ENCODE measurements around the gene PMF1. TPM values are rescaled to one million over a fixed set of nuclear protein-coding genes. Genes with fewer than 3 reads are reported as not detected.

Gene PMF1
- total RNA-seq, 1 experiment from 2014 or later, result 127 TPM

DNA sequence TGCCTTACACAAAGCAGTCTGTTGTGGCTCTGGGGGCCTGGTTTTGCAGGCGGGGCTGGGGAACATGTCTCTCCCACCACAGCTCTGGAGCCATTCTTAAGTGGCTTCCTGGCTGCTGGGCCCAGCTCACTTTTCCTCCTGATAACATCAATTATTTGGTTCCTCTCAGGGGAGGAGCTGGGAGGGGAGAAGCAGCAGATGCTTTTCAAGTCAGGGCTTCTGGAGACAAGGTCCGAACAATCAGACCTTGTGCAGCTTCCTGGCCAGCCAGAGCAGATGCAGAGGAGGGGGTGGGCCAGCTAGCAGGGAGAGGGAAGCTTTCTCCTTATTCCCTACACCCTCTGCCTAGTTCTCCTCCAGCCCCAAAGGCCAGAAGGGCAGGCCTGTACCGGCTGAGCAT lies 38.7 kb downstream of the PMF1 start:
- in situ Hi-C loops (cut with HindIII; ENCODE audit: low sequenced_read_pairs), result no loop called here
- DNase-seq (ENCODE audit: low spot score), result no peak

DNA sequence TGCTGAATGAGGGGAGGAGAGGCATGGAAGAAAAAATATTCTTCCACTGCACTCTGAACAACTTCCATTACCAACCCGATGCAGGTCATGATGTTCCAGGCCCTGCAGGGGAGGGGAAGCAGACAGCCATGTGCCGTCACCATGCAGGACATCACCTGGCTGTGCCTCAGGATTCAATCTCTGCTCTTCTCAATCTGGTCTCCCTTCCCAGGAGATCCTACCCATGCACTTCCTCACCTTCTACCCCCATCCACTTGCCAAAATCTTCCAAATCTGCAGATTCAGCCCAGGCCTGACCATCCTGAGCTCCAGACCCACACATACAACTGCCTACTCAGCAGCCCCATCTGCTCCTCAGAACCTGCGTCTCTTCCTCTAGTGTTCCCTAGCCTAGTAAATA lies 40.8 kb downstream of the PMF1 start:
- DNase-seq (ENCODE audit: low spot score), result peak; percentile 66
- in situ Hi-C loops (cut with HindIII; ENCODE audit: low sequenced_read_pairs), result no loop called here

DNA sequence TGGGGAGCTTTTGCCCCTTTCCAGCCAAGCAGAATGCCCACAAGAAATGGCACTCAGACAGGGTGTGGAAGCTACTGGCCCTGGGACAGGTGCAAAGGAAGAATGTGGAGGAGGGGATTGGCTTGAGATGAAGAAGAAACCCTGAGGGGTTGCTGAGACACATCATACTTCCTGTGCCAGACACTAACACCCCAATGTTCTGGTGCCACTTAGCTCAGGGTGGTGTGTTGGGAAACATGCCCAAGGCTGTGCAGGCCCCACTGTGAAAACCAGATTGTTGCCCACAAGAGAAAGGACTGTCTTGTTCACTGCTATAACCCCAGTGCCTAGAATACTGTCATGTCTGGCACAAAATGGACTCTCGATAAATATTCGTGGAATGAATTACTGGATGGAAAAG lies 44.9 kb downstream of the PMF1 start:
- in situ Hi-C loops (cut with HindIII; ENCODE audit: low sequenced_read_pairs), result no loop called here
- DNase-seq (ENCODE audit: low spot score), result no peak

DNA sequence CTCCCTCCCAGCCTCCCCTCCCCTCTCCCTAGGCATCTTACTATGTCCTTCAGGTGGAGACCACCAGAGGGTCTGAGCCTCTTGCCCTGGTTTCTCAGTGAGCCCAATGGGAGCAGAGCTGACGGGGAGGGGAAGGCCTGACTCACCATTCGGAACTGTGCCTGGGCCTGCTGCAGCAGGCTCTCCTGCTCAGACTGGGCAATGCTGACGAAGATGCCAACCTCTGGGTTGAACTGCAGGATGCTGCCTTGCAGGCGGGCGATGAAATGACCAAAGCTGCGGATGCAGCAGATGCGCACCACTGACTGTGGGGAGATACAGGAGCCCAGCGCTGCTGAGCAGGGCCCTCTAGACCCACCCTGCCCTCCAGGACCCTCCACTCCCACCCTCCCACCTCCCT lies 46.1 kb downstream of the PMF1 start:
- DNase-seq (ENCODE audit: low spot score), result no peak
- in situ Hi-C loops (cut with HindIII; ENCODE audit: low sequenced_read_pairs), result no loop called here

DNA sequence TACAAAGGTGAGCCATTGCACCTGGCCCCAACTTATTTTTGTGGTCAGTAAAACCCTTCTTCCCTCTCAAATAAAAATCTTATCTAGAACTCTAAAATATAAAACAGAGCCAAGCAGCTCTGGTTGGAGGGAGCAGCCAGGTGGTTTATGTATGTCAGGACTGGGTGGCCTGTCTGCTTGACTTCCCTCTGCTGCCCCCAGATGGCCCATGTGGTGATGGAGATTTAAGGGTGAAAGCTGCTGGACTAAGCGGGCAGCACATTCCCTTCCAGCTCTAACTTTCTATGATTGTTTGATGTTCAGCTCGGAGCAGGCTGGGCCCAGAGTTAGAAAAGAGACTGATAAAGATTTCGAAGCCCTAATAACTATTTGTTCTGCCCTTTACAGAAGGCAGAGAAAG lies 47.0 kb downstream of the PMF1 start:
- no peak for DNase-seq (ENCODE audit: low spot score)
- in situ Hi-C loops (cut with HindIII; ENCODE audit: low sequenced_read_pairs), result no loop called here

GRCh38 chr1:156260896-156261295 lies 48.1 kb downstream of the PMF1 start:
- in situ Hi-C loops (cut with HindIII; ENCODE audit: low sequenced_read_pairs), result no loop called here
- no peak for DNase-seq (ENCODE audit: low spot score)

DNA sequence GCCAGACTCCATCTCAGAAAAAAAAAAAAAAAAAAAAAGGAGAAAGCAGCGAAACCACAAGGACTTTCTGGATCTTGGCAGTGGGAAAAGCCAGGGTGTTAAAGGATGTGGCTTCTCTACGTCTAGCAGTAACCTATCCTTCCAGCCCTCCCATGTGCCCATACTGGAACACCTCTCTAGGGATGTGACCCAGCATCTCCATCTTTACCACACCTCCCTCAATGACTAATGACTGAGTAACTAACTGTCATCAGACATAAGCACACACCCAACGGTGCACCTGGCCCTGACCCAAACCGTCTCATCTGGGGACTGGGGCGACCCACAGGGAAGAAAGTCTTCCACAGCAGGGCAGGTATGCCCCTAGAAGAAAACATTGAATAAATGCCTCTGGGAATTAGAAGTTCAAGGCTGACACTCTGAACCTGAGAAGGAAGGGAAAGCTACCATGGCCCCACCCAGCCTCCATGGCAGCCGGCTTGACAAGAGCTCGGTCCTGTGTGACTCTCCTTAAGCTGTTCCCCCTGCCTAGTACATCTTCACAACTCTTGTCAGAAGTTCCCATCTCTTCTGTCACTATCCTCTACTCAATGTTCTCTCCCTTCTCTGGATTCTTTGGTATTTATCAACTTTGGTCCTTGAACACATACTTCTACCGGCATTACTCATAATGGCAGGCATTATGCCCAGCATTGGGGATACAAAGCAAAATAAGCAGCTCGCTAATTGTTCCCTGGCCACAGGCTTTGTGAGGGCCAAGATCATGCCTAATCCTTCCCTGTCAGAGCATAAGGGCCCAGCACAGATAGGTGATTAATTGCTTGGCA lies 49.9 kb downstream of the PMF1 start:
- DNase-seq (ENCODE audit: low spot score), result no peak
- in situ Hi-C loops (cut with HindIII; ENCODE audit: low sequenced_read_pairs), result no loop called here

DNA sequence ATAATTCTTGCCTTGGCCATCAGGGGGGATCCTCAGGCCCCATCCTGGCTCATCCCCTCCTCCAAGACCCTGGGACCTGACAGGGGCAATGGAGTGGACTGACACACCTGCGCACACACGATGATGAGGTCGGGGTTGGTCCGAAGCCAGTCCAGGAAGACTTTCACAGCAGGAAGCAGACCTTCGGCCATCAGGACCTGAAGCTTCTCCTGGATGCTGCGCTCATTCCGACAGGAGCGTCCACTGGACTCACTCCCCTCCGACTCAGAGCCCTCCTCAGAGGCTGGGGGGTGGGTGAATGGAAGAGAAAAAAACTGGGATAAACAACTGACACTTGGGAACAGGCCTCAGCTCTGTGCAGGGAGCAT lies 50.5 kb downstream of the PMF1 start:
- DNase-seq (ENCODE audit: low spot score), result no peak

DNA sequence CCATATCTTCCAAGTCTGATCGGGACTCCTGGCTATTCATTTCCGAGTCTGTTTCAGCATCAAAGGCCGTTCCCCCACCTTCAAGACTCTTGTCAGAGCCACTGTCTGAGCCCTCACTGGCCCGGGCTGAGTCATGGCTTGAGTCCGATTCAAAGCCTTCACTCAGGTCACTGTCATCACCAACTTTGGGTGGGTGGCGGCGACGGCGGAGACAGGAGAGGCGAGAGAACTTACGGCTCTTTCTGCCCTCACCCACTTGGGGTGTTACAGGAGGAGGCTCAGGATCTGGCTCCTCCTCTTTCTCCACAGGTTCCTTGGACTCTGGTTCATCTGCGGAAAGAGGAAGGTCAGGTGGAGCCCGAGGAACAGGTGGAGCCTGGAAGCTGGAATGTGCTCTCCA lies 53.2 kb downstream of the PMF1 start:
- no peak for DNase-seq (ENCODE audit: low spot score)
- in situ Hi-C loops (cut with HindIII; ENCODE audit: low sequenced_read_pairs), result no loop called here

More for the DNA sequence above, 50.5 kb downstream of the PMF1 start:
- in situ Hi-C loops (cut with HindIII; ENCODE audit: low sequenced_read_pairs), result no loop called here

- no peak for DNase-seq (ENCODE audit: low spot score)
- in situ Hi-C loops (cut with HindIII; ENCODE audit: low sequenced_read_pairs), result no loop called here
These were observed 55.5 kb downstream of the PMF1 start for GRCh38 chr1:156268336-156268735.

- in situ Hi-C loops (cut with HindIII; ENCODE audit: low sequenced_read_pairs), result no loop called here
- no peak for DNase-seq (ENCODE audit: low spot score)
These were observed 57.5 kb downstream of the PMF1 start for GRCh38 chr1:156270314-156270713.

- DNase-seq (ENCODE audit: low spot score), result no peak
- in situ Hi-C loops (cut with HindIII; ENCODE audit: low sequenced_read_pairs), result no loop called here
These were observed 63.7 kb downstream of the PMF1 start for GRCh38 chr1:156276532-156276931.

DNA sequence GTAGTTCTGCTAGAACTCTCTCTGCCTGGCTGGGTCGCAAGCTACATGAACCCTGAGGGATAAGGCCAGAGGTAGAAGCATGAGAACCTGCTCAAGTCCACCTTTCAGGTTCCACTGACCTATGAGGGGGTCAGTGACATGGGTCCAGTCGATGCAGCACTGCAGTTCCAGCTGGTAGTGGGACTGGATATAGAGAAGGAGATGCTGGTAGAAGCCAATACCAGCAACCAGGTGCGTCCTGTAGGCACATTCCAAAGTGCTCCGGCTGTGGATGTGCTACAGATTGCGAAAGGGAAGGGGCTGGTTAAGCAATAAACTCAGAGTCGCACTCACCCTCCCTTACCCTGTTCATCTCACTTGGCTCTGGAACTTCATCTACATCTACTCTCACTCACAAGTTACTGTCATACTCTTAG lies 64.2 kb downstream of the PMF1 start:
- in situ Hi-C loops (cut with HindIII; ENCODE audit: low sequenced_read_pairs), result no loop called here

DNA sequence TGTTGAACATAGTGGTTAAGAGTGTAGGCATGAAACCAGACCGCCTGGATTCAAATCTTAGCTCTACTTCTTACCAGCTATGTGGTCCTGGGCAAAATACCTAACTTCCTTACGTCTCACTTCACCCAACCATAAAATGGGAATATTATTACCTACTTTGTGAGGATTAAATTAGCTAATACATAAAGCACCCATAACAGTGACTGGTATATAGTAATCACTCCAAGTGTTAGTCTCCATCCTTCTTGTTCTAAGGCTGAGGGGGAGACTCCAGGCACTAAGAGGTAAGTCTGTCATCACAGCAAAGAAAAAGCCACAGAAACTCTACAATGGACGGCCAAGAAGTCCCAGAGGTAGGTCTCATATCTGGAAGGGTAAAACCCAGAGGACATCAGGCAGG lies 67.0 kb downstream of the PMF1 start:
- no peak for DNase-seq (ENCODE audit: low spot score)
- in situ Hi-C loops (cut with HindIII; ENCODE audit: low sequenced_read_pairs), result no loop called here

More for the DNA sequence above, 64.2 kb downstream of the PMF1 start:
- DNase-seq (ENCODE audit: low spot score), result no peak

- in situ Hi-C loops (cut with HindIII; ENCODE audit: low sequenced_read_pairs), result no loop called here
- no peak for DNase-seq (ENCODE audit: low spot score)
These were observed 68.5 kb downstream of the PMF1 start for GRCh38 chr1:156281281-156281680.

- peak; percentile 52 for DNase-seq (ENCODE audit: low spot score)
- in situ Hi-C loops (cut with HindIII; ENCODE audit: low sequenced_read_pairs), result no loop called here
These were observed 69.1 kb downstream of the PMF1 start for GRCh38 chr1:156281693-156282478.

DNA sequence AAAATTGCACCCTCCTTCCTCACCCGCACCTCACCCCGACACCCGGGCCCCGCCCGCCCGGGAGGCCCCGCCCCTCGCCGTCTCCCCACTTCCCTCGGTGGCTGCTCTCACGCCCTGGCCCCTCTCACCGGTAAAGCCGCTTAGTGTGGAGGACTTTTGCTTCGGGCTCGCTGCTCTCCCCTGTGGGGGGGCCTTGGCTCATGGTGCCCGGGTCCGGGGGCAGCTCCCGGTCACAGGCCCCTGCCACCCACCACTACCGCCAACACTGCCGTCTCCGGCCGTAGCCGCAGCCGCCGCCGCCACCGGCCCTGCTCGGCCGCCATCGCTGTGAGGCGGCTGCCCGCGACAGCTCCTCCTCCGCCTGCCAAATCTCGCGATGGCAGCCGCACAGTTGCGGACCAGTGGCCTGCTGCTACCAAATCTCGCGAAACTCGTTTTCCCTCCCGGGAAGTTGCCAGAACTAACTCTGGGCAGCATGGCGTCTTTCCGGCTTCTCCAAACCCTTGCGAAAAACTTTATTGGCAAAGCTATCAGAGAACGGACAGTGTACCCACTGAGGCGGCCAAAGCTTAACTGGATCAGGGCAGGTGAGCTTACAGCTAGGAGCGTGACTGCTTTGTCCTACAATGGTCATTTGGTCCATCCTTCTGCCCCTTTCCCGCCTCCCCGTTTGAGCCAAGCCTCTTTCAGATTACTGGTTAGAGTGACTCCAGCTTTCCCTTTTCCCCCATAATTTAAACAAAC lies 69.8 kb downstream of the PMF1 start, which contains the start of gene SMG5:
Gene SMG5, minus strand, starts transcription at position 347 of the 744 bp plus-strand sequence. Its CDS starts 145 bp downstream, at position 202.
- peak; percentile 98 for DNase-seq (ENCODE audit: low spot score)
- in situ Hi-C loops (cut with HindIII; ENCODE audit: low sequenced_read_pairs), result no loop called here

DNA sequence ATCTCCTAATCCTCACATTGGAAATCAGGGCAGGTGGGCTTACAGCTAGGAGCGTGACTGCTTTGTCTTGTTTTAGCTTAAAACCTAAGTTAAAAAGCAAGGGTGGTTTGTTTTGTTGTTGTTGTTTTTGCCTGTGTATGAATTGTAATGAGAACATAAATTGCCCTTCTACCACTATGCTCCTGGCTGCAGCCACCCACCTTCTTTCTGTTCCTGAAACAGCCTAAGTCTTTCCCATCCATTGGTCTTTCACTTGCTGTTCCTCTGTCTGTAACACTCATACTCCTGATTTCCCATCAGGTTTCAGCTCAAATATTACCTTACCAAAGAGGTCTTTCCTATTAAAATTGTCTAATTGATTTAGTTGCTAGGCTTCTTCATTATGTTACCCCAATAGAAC lies 70.7 kb downstream of the PMF1 start:
- no peak for DNase-seq (ENCODE audit: low spot score)
- in situ Hi-C loops (cut with HindIII; ENCODE audit: low sequenced_read_pairs), result no loop called here

DNA sequence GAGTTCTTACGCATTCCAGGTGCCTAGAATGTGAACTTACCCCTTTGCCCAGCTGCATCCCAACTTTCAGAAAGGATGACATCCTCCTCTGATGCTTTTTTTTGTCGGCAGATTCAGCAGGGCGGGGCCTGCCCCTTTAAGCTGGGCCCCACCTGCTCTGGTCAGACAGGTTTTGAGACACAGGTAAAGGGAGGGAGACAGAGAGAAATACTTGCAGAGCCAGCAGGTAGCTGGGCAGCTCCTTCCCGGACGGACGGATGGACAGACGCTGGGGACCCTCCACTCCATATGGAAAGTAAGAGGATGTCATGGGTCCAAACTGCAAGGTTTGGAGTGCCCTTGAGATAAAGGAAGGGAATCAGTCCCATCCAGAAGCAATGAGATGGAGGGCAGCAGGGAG lies 71.3 kb downstream of the PMF1 start, which contains the start of gene TMEM79:
Gene TMEM79, plus strand, starts transcription at position 214 of the 400 bp plus-strand sequence. CDS start 902 bp downstream, outside the sequence.
- in situ Hi-C loops (cut with HindIII; ENCODE audit: low sequenced_read_pairs), result no loop called here
- DNase-seq (ENCODE audit: low spot score), result no peak

DNA sequence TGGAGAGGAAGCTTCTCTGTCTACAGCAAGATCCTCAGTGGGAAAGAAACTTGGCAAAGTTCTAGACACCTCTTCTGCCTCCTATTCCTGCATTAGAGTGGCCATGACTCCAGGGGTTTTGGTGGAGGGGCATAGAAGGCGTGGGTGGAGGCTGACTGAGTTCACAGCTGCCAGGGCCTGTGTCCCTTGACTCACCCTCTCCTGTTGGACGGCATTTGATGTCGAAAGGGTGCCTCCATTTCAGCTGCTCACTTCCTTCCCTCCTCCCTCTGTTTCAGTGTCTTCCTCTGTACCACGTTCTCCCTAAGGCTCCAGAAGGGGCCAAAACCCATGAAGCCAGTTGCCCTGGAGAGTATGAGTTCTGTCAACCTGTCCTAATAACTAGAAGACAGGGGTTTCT lies 72.0 kb downstream of the PMF1 start:
- no peak for DNase-seq (ENCODE audit: low spot score)
- in situ Hi-C loops (cut with HindIII; ENCODE audit: low sequenced_read_pairs), result no loop called here

Measured in G401 (cell line).